Loucy (cell line): ENCODE results near the gene CHRNA1.
A peak's percentile ranks its signal among the peaks of the same experiment; 100 is the strongest.

Experiments used
- H2AFZ ChIP-seq: fragments of 200-600 bp; sonication (generic); 2 replicates; pipeline ENCODE4 v1.6.0; 2016; ENCODE audit warnings: antibody characterized with exemption, mild to moderate bottlenecking, low read length, moderate library complexity
- H3F3A ChIP-seq: fragments of 200-600 bp; 2 replicates; pipeline ENCODE4 v1.6.0; 2016; ENCODE audit warnings: antibody characterized with exemption, low read depth, mild to moderate bottlenecking
- H3K27me3 ChIP-seq: fragments of 200-600 bp; sonication (generic); 2 replicates; pipeline ENCODE4 v1.6.1; 2014; ENCODE audit warnings: low read length, mild to moderate bottlenecking; ENCODE audit not compliant: insufficient read depth, poor library complexity, severe bottlenecking
- H3K36me3 ChIP-seq: fragments of 200-600 bp; sonication (generic); 2 replicates; pipeline ENCODE4 v1.6.1; 2016; ENCODE audit warnings: low read length; ENCODE audit not compliant: insufficient read depth
- H3K4me1 ChIP-seq: fragments of 200-600 bp; sonication (generic); 2 replicates; pipeline ENCODE4 v1.5.1; 2014; ENCODE audit warnings: low read length, mild to moderate bottlenecking; ENCODE audit not compliant: insufficient read depth, poor library complexity, severe bottlenecking
- H3K4me2 ChIP-seq: fragments of 200-600 bp; sonication (generic); 2 replicates; pipeline ENCODE4 v1.6.0; 2014; ENCODE audit warnings: antibody characterized with exemption, low read length, low read depth, mild to moderate bottlenecking; ENCODE audit not compliant: poor library complexity, severe bottlenecking
- H3K4me3 ChIP-seq: fragments of 200-600 bp; sonication (generic); 2 replicates; pipeline ENCODE4 v1.5.1; 2014; ENCODE audit warnings: low read length, mild to moderate bottlenecking, mixed read lengths; ENCODE audit not compliant: poor library complexity, severe bottlenecking
- H3K79me2 ChIP-seq: fragments of 200-600 bp; sonication (generic); 2 replicates; pipeline ENCODE4 v1.6.1; 2014; ENCODE audit warnings: low read length; ENCODE audit not compliant: insufficient read depth
- H3K9ac ChIP-seq: fragments of 200-600 bp; sonication (generic); 2 replicates; pipeline ENCODE4 v1.6.0; 2014; ENCODE audit warnings: mild to moderate bottlenecking, low read depth, low read length, moderate library complexity; ENCODE audit not compliant: poor library complexity, severe bottlenecking
- H3K9me2 ChIP-seq: fragments of 200-600 bp; sonication (generic); replicated peaks from 2 replicates; pipeline ENCODE4 v1.6.1; 2016; ENCODE audit warnings: low read depth, low read length, mixed read lengths
- H3K9me3 ChIP-seq: fragments of 200-600 bp; sonication (generic); 2 replicates; pipeline ENCODE4 v1.6.1; 2014; ENCODE audit warnings: mild to moderate bottlenecking, antibody characterized with exemption, low read length, low read depth; ENCODE audit not compliant: insufficient read depth
- H4K20me1 ChIP-seq: fragments of 200-600 bp; sonication (generic); 2 replicates; pipeline ENCODE4 v1.6.0; 2014; ENCODE audit warnings: antibody characterized with exemption, low read length, mild to moderate bottlenecking; ENCODE audit not compliant: insufficient read depth, poor library complexity, severe bottlenecking
- EZH2phosphoT487 ChIP-seq: fragments of 200-600 bp; IDR thresholded peaks from 2 replicates; pipeline ENCODE4 v1.6.1; 2018; ENCODE audit warnings: antibody characterized with exemption, mild to moderate bottlenecking, moderate library complexity, borderline replicate concordance
- TF ChIP-seq, protein P1 (sequence below): fragments of 200-600 bp; sonication (generic); conservative IDR thresholded peaks from 2 replicates; pipeline ENCODE4 v1.5.1; 2014; ENCODE audit warnings: mild to moderate bottlenecking, antibody characterized with exemption, low read length

The CHRNA1 gene

GRCh38 chr2:174705321-174705720 lies 59.0 kb downstream of the CHRNA1 start:
- Histone ChIP-seq H3F3A (no peaks in the 10 kb centered on the region), H3K4me1 (no peaks in the 10 kb centered on the region), H3K4me2 (no peak overlapping the region), H3K9ac (no peak overlapping the region), H3K9me2 (no peaks in the 10 kb centered on the region), H2AFZ (no peak overlapping the region), H3K4me3 (no peak overlapping the region), H3K9me3 (no peaks in the 10 kb centered on the region), H4K20me1 (no peaks in the 10 kb centered on the region), H3K79me2 (no peaks in the 10 kb centered on the region), H3K36me3 (no peaks in the 10 kb centered on the region), H3K27me3 (peaks cover 62% of the 10 kb centered on the region)
- TF ChIP-seq, protein P1, sequence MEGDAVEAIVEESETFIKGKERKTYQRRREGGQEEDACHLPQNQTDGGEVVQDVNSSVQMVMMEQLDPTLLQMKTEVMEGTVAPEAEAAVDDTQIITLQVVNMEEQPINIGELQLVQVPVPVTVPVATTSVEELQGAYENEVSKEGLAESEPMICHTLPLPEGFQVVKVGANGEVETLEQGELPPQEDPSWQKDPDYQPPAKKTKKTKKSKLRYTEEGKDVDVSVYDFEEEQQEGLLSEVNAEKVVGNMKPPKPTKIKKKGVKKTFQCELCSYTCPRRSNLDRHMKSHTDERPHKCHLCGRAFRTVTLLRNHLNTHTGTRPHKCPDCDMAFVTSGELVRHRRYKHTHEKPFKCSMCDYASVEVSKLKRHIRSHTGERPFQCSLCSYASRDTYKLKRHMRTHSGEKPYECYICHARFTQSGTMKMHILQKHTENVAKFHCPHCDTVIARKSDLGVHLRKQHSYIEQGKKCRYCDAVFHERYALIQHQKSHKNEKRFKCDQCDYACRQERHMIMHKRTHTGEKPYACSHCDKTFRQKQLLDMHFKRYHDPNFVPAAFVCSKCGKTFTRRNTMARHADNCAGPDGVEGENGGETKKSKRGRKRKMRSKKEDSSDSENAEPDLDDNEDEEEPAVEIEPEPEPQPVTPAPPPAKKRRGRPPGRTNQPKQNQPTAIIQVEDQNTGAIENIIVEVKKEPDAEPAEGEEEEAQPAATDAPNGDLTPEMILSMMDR = peak; percentile 40; the same call in 1 of the 2 replicates
- TF ChIP-seq EZH2phosphoT487 = no peak

GRCh38 chr2:174704642-174705041 lies 59.6 kb downstream of the CHRNA1 start:
- H3K36me3 ChIP-seq = no peaks in the 10 kb centered on the region
- peaks cover 55% of the 10 kb centered on the region for H3K27me3 ChIP-seq
- no peaks in the 10 kb centered on the region for H4K20me1 ChIP-seq
- H3K4me2 ChIP-seq = no peak overlapping the region
- no peaks in the 10 kb centered on the region for H3K79me2 ChIP-seq
- no peaks in the 10 kb centered on the region for H3K9me3 ChIP-seq
- H3K9ac ChIP-seq = no peak overlapping the region
- no peaks in the 10 kb centered on the region for H3F3A ChIP-seq
- TF ChIP-seq, protein P1 = no peak
- no peak for TF ChIP-seq EZH2phosphoT487
- no peaks in the 10 kb centered on the region for H3K4me1 ChIP-seq
- no peak overlapping the region for H3K4me3 ChIP-seq
- H3K9me2 ChIP-seq = no peaks in the 10 kb centered on the region
- H2AFZ ChIP-seq = no peak overlapping the region

DNA sequence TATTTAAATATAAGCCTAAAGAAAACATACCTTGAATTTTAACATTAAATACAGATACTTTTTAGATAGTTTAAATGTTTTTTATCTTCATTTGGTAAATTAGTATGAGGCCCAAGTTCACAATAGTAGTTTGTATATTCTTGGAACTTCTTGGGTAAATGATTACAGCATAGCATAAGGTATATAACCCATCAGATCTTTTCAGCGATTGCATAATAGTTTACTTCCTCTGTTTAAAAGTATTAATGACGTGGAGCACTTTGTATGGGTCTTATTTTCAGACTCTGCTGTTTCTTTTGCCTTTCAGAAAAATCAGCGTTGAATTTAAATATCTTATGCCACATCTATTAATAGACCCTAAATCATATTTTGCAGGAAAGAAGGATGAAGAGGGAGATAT lies 60.2 kb downstream of the CHRNA1 start:
- no peaks in the 10 kb centered on the region for H3K79me2 ChIP-seq
- H3K9ac ChIP-seq = no peak overlapping the region
- H3K4me1 ChIP-seq = no peaks in the 10 kb centered on the region
- H3K9me3 ChIP-seq = no peaks in the 10 kb centered on the region
- no peak overlapping the region for H3K4me3 ChIP-seq
- H4K20me1 ChIP-seq = no peaks in the 10 kb centered on the region
- H3F3A ChIP-seq = no peaks in the 10 kb centered on the region
- TF ChIP-seq, protein P1 = no peak
- TF ChIP-seq EZH2phosphoT487 = no peak
- peaks cover 50% of the 10 kb centered on the region for H3K27me3 ChIP-seq
- H3K9me2 ChIP-seq = no peaks in the 10 kb centered on the region
- H3K4me2 ChIP-seq = no peak overlapping the region
- H3K36me3 ChIP-seq = no peaks in the 10 kb centered on the region
- no peak overlapping the region for H2AFZ ChIP-seq
